CD4-positive, alpha-beta memory T cell (primary cell): ENCODE results near the gene KCNQ1. TPM values are rescaled to one million over a fixed set of nuclear protein-coding genes. Genes with fewer than 3 reads are reported as not detected.

ENCODE experiments used
- CTCF ChIA-PET: fragments of 350-600 bp; sonication (Branson Sonifier 250); formaldehyde crosslinking; loops from one replicate; lab custom pipeline; 2021; ENCODE audit warnings: inconsistent platforms; ENCODE audit not compliant: partially characterized antibody; lab: Charles Lee
- POLR2A ChIA-PET: fragments of 350-600 bp; sonication (Branson Sonifier 250); formaldehyde crosslinking; loops from one replicate; lab custom pipeline; 2021; ENCODE audit not compliant: partially characterized antibody; lab: Charles Lee
- DNase-seq, 5 donors: peaks; one replicate each; pipeline versions ENCODE4 v3.0.0 to v3.0.0-alpha.2; 2020 to 2022; ENCODE audit warnings: mixed read lengths in 1 of 5
- H3K27ac ChIP-seq: one replicate; pipeline ENCODE4 v1.7.0; 2013; ENCODE audit warnings: low read depth, low read length
- H3K27me3 ChIP-seq: 2 replicates; pipeline ENCODE4 v1.7.0; 2013; ENCODE audit warnings: mild to moderate bottlenecking, low read length, moderate library complexity; ENCODE audit not compliant: insufficient read depth
- H3K36me3 ChIP-seq: 2 replicates; pipeline ENCODE4 v1.7.0; 2013; ENCODE audit warnings: mild to moderate bottlenecking, low read length, moderate library complexity; ENCODE audit not compliant: insufficient read depth
- H3K4me1 ChIP-seq: 2 replicates; pipeline ENCODE4 v1.7.0; 2013; ENCODE audit warnings: mild to moderate bottlenecking, low read length, moderate library complexity; ENCODE audit not compliant: insufficient read depth
- H3K4me3 ChIP-seq, 2 donors: one replicate each; pipeline ENCODE4 v1.7.0; 2013; ENCODE audit warnings: low read length in 2 of 2, mild to moderate bottlenecking in 1 of 2
- H3K9me3 ChIP-seq, 2 donors: one replicate each; pipeline ENCODE4 v1.7.0; 2013; ENCODE audit warnings: low read length in 2 of 2, control low read depth in 1 of 2; ENCODE audit not compliant: control insufficient read depth in 1 of 2
- H3K27ac Mint-ChIP-seq, 7 donors: one replicate each; pipeline ENCODE4 v1.8.0; 2020 to 2021; ENCODE audit warnings: mixed read lengths in 7 of 7, mild to moderate bottlenecking in 6 of 7, inconsistent platforms in 3 of 7, moderate library complexity in 3 of 7
- H3K27me3 Mint-ChIP-seq, 2 donors: one replicate each; pipeline ENCODE4 v1.8.0; 2020 to 2021; ENCODE audit warnings: mixed read lengths in 2 of 2
- H3K36me3 Mint-ChIP-seq, 2 donors: one replicate each; pipeline ENCODE4 v1.8.0; 2020 to 2021; ENCODE audit warnings: mixed read lengths in 2 of 2, inconsistent platforms in 1 of 2, mild to moderate bottlenecking in 1 of 2
- H3K4me1 Mint-ChIP-seq, 4 donors: one replicate each; pipeline ENCODE4 v1.8.0; 2020 to 2021; ENCODE audit warnings: mixed read lengths in 4 of 4, mild to moderate bottlenecking in 1 of 4
- H3K4me3 Mint-ChIP-seq, 8 donors: one replicate each; pipeline ENCODE4 v1.8.0; 2020 to 2021; ENCODE audit warnings: mixed read lengths in 8 of 8, mild to moderate bottlenecking in 7 of 8, moderate library complexity in 6 of 8, inconsistent platforms in 3 of 8
- H3K9me3 Mint-ChIP-seq, 8 donors: one replicate each; pipeline ENCODE4 v1.8.0; 2020 to 2021; ENCODE audit warnings: mixed read lengths in 8 of 8, mild to moderate bottlenecking in 5 of 8, inconsistent platforms in 3 of 8, moderate library complexity in 1 of 8
- intact Hi-C: fragments of 100-400 bp; cut with micrococcal nuclease; formaldehyde crosslinking; loops from one replicate; pipeline ENCODE4 v1.15.1; 2023
- polyA plus RNA-seq, 2 donors: library from polyadenylated mRNA; unstranded; fragments of 300-500 nt; fragmentation: Illumina TruSeq; gene quantifications; one replicate each; pipeline ENCODE4 v1.2.3, GENCODE V29; 2021
- total RNA-seq, 2 experiments: library from RNA; stranded (reverse); gene quantifications; one replicate each; pipeline ENCODE4 v1.2.3, GENCODE V29; 2021

The KCNQ1 gene
- total and polyA plus RNA-seq, 4 experiments from 2014 or later: 5.4 to 21.7 (median 21.5) TPM

DNA sequence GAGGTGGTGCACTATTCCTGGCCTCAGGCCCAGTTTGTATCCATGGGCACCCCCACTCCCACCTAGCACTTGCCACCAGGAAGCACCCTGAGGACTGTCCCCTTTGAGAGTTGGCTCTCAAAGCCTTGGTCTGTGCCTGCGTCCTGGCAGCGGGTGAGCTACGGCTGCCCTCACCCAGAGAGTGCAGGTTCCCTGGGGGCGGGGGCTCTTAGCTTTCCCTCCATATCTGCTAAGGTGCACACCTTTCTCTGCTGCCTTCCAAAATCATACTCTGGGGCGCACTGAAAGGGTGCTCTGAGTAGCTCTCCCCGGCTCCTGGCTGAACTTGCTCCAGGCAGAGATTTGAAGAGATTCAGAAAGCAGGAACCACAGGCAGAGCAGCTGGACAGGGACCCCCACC lies 7.1 kb downstream of the KCNQ1 start:
- peaks cover 8 to 19% (median 10%) of the 10 kb centered on the region in 4 donors for H3K4me1 Mint-ChIP-seq
- H3K27me3 Mint-ChIP-seq: no peaks in the 10 kb centered on the region
- CTCF ChIA-PET: no interaction called here
- no peaks in the 10 kb centered on the region for H3K9me3 Mint-ChIP-seq
- H3K27ac ChIP-seq: no peak overlapping the region
- H3K36me3 ChIP-seq: no peaks in the 10 kb centered on the region
- no peak overlapping the region for H3K4me3 Mint-ChIP-seq
- no peak overlapping the region for H3K4me3 ChIP-seq
- peaks cover 0 to 5% of the 10 kb centered on the region in 2 donors for H3K36me3 Mint-ChIP-seq
- no peaks in the 10 kb centered on the region for H3K9me3 ChIP-seq
- DNase-seq: no peak
- peaks cover 19% of the 10 kb centered on the region for H3K4me1 ChIP-seq
- no peaks in the 10 kb centered on the region for H3K27me3 ChIP-seq
- H3K27ac Mint-ChIP-seq: peak overlapping the region in 1 of 7 donors; percentile 7
- POLR2A ChIA-PET: no interaction called here
- intact Hi-C loops: no loop called here

DNA sequence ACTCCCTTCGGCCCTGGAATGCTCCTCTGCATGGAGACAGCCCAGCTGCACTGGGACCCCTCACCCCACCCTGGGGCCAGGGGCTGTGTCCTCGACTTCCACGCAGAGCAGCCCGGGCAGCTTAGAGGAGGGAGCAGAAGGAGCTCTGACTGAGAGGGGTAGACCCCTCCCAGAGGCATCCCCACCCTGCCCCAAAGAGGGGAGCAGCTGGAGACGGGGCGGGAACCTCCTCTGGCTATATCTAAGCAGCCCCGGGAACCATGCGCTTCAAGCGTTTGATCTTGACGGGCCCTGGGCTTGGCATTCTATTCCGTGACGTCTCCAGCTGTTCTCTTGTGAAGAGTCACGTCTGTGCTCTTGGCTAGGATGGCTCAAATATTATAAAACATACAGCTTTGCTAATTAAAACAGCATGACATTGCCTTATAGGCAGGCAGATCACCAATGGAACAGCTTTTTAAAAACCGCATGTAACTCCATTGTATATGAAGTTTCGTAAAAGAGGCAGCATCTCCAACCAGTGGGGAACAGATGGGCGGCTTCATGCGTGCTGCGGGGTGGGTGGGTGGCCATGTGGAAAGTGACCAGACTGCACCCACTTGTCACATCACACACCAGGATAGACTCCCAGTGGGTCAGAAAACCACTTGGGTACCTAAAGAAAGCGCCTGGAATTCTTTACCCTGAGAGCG lies 7.7 kb downstream of the KCNQ1 start:
- H3K9me3 Mint-ChIP-seq: no peaks in the 10 kb centered on the region
- no peak overlapping the region for H3K4me3 Mint-ChIP-seq
- no peaks in the 10 kb centered on the region for H3K36me3 ChIP-seq

DNA sequence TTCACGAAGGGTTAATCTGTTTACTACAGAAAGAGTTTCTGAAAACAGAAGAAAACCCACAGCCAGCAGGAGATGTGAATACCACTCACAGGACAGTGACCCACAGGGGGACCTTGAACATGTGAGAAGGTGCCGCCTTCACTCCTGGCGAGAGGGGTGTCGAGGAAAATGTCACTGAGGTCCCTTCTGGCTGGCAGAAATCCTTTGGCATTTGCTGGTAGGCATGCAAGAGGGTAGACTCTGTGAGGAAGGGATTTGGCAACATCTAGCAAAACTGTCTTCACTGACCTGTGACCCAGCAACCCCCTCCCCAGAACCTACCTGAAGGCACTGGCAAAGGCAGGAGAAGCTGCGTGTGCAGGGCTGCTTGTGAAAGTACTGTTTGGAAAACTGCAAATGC lies 8.6 kb downstream of the KCNQ1 start:
- intact Hi-C loops: no loop called here
- H3K27me3 Mint-ChIP-seq: no peaks in the 10 kb centered on the region
- H3K27ac Mint-ChIP-seq: no peak overlapping the region
- no peaks in the 10 kb centered on the region for H3K9me3 Mint-ChIP-seq
- no peak overlapping the region for H3K4me3 Mint-ChIP-seq
- peaks cover 0 to 5% of the 10 kb centered on the region in 2 donors for H3K36me3 Mint-ChIP-seq
- H3K4me1 Mint-ChIP-seq: peaks cover under 1 to 9% (median 2%) of the 10 kb centered on the region in 4 donors
- no peaks in the 10 kb centered on the region for H3K9me3 ChIP-seq
- H3K4me3 ChIP-seq: no peak overlapping the region
- no peaks in the 10 kb centered on the region for H3K27me3 ChIP-seq
- peaks cover 3% of the 10 kb centered on the region for H3K4me1 ChIP-seq
- H3K36me3 ChIP-seq: no peaks in the 10 kb centered on the region
- POLR2A ChIA-PET: interaction anchor here (1.7 kb wide), 1 partner anchor 14 kb away, joined by 6 read pairs; no protein-coding TSS in a partner anchor
- DNase-seq: no peak
- H3K27ac ChIP-seq: no peak overlapping the region
- CTCF ChIA-PET: interaction anchor here (0.9 kb wide), 1 partner anchor 148 kb away, joined by 3 read pairs; no protein-coding TSS in a partner anchor

More for the DNA sequence above, 7.7 kb downstream of the KCNQ1 start:
- H3K27me3 ChIP-seq: no peaks in the 10 kb centered on the region
- no peaks in the 10 kb centered on the region for H3K9me3 ChIP-seq
- DNase-seq: no peak
- no peak overlapping the region for H3K4me3 ChIP-seq
- Mint-ChIP-seq H3K36me3 (peaks cover 0 to 5% of the 10 kb centered on the region in 2 donors), H3K27me3 (no peaks in the 10 kb centered on the region), H3K27ac (no peak overlapping the region), H3K4me1 (peaks cover 3 to 13% (median 5%) of the 10 kb centered on the region in 4 donors)
- no peak overlapping the region for H3K27ac ChIP-seq
- ChIA-PET POLR2A (no interaction called here), CTCF (no interaction called here)
- peaks cover 13% of the 10 kb centered on the region for H3K4me1 ChIP-seq
- intact Hi-C loops: no loop called here

DNA sequence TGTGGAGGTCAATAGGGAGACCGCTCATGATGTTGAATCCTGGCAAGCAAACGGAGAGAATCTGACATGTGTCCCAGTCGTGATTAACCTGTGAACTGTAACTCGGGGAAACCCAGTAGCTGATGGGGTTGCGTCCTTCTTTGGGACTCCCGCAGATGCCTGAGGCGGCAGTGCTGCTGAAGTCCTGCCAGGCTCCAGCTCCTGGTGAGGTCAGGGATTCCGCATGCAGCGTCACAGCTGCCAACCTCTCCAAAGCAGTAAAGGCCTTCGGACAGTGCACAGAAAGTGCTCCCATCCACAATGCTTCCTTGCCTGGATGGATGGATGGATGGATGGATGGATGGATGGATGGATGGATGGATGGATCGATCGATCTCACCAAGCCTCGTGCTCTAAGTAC lies 13.5 kb downstream of the KCNQ1 start:
- no peak overlapping the region for H3K4me3 Mint-ChIP-seq
- peaks cover 4 to 41% (median 21%) of the 10 kb centered on the region in 4 donors for H3K4me1 Mint-ChIP-seq
- CTCF ChIA-PET: no interaction called here
- H3K27me3 Mint-ChIP-seq: no peaks in the 10 kb centered on the region
- peak overlapping the region in 1 of 7 donors; percentile 12 for H3K27ac Mint-ChIP-seq
- intact Hi-C loops: no loop called here
- H3K9me3 Mint-ChIP-seq: no peaks in the 10 kb centered on the region
- Histone ChIP-seq H3K36me3 (no peaks in the 10 kb centered on the region), H3K27ac (no peak overlapping the region), H3K4me3 (no peak overlapping the region), H3K4me1 (no peaks in the 10 kb centered on the region), H3K27me3 (no peaks in the 10 kb centered on the region), H3K9me3 (no peaks in the 10 kb centered on the region)
- POLR2A ChIA-PET: interaction anchor here (1.7 kb wide), 1 partner anchor 10 kb away, joined by 6 read pairs; no protein-coding TSS in a partner anchor
- DNase-seq: no peak
- H3K36me3 Mint-ChIP-seq: no peaks in the 10 kb centered on the region

DNA sequence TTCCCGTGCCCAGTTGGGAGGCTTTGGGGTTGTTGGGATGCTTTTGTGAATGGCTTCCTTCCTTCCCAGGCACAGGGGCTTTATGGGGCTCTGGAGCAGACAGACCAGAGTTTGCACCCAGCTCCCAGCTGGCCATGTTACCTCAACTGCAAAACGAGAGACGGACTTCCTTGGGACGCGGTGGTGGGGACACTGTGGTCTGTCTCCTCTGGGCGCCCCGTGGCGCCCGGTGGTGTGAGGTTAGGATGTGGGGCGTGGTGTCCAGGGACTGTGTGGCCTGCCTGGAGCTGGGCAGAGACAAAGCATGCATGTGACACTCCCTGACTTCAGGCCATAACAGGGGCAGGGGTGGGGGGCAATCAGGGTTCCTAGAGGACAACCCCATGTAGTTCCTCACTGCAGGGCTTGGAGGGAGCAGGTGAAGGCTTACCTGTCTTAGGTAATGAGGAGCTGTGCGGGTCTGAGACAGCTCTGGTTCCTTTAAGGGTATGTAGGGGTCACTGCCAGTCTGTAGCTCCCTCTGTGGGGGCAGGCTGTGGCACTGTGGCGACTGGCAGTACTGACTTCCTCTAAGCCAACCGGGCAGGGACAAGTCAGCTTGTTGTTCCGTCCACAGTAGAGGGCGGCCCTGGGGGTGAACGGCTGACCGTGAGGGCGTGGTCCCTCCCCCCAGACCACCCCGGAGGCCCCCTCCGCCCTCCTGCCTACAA lies 14.4 kb downstream of the KCNQ1 start:
- Histone ChIP-seq H3K27me3 (no peaks in the 10 kb centered on the region), H3K9me3 (no peaks in the 10 kb centered on the region), H3K4me1 (peaks cover 5% of the 10 kb centered on the region), H3K4me3 (no peak overlapping the region), H3K27ac (no peak overlapping the region), H3K36me3 (no peaks in the 10 kb centered on the region)
- Mint-ChIP-seq H3K27me3 (no peaks in the 10 kb centered on the region), H3K27ac (peak overlapping the region in 2 of 7 donors; percentile 22 to 60), H3K4me1 (peaks cover 4 to 48% (median 22%) of the 10 kb centered on the region in 4 donors), H3K36me3 (no peaks in the 10 kb centered on the region), H3K4me3 (no peak overlapping the region), H3K9me3 (no peaks in the 10 kb centered on the region)
- ChIA-PET CTCF (interaction anchor here (0.6 kb wide), 1 partner anchor 413 kb away, joined by 3 read pairs; no protein-coding TSS in a partner anchor), POLR2A (interaction anchor here (1.7 kb wide), 1 partner anchor 9 kb away, joined by 6 read pairs; no protein-coding TSS in a partner anchor)
- DNase-seq: no peak
- intact Hi-C loops: no loop called here

DNA sequence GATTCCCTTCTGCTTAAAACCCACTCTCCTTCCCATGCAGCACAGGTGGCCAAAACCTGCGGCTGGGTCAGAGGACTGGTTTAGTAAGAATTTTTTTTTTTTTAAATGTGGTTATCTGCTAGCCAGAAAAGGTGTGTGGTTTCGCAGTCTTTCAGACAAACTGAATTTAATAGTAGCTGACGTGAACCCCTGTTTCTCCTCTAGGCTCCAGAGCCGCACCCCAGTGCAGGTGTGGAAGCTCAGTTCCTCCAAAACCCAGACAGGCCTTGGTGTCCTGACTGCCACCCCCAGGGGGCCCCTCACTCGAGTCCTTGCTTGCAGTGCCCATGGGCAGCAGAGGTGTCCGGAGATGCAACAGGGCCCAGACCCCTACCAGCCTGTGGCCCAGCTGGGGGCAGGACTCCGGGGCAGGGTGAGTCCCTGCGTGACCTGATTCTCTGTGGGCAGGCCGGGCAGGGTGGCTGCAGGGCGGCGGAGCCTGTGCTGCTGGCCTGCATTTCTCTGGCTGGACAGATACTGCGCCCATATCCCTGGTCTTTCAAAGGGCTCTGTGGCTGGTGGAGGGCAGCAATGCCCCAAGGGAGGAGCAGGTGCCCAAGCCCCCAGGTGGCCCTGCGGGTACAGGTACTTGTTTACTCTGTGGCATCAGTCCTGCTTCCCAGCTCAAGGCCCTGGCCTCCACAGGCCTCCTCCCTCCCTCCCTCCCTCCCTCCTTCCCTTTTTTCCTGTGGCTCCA lies 15.2 kb downstream of the KCNQ1 start:
- H3K9me3 ChIP-seq: no peaks in the 10 kb centered on the region
- no peak overlapping the region for H3K27ac ChIP-seq
- H3K27ac Mint-ChIP-seq: no peak overlapping the region
- no peak for DNase-seq
- H3K9me3 Mint-ChIP-seq: no peaks in the 10 kb centered on the region
- peaks cover 5% of the 10 kb centered on the region for H3K4me1 ChIP-seq
- no peak overlapping the region for H3K4me3 Mint-ChIP-seq
- CTCF ChIA-PET: interaction anchor here (0.6 kb wide), 1 partner anchor 412 kb away, joined by 3 read pairs; no protein-coding TSS in a partner anchor
- intact Hi-C loops: no loop called here
- H3K27me3 Mint-ChIP-seq: no peaks in the 10 kb centered on the region
- no peaks in the 10 kb centered on the region for H3K36me3 ChIP-seq
- POLR2A ChIA-PET: interaction anchor here (1.7 kb wide), 1 partner anchor 8 kb away, joined by 6 read pairs; no protein-coding TSS in a partner anchor
- no peaks in the 10 kb centered on the region for H3K36me3 Mint-ChIP-seq
- no peak overlapping the region for H3K4me3 ChIP-seq
- no peaks in the 10 kb centered on the region for H3K27me3 ChIP-seq
- peaks cover 7 to 55% (median 27%) of the 10 kb centered on the region in 4 donors for H3K4me1 Mint-ChIP-seq
